Measurements from ENCODE around the gene LAMA2.

DNA sequence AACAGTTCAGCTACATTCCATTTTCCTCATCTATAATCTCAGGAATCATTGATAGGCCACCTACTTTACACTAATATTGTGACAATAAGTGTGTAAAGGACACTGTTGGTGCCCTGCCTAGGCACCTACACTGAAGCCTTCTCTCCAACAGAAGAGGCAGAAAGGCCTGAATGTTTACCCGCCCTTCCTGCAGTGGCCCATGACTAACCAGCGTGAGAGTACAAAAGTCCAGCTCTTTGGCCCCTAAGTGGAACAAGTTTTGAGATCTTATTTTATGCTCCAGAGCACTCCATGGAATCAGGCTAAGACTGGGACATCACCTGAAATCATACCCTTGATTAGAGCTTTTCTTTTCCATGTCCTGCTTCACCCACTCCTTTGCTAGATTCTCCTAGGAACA is 467.3 kb downstream of the LAMA2 start:
- TF ChIP-seq, protein P1, sequence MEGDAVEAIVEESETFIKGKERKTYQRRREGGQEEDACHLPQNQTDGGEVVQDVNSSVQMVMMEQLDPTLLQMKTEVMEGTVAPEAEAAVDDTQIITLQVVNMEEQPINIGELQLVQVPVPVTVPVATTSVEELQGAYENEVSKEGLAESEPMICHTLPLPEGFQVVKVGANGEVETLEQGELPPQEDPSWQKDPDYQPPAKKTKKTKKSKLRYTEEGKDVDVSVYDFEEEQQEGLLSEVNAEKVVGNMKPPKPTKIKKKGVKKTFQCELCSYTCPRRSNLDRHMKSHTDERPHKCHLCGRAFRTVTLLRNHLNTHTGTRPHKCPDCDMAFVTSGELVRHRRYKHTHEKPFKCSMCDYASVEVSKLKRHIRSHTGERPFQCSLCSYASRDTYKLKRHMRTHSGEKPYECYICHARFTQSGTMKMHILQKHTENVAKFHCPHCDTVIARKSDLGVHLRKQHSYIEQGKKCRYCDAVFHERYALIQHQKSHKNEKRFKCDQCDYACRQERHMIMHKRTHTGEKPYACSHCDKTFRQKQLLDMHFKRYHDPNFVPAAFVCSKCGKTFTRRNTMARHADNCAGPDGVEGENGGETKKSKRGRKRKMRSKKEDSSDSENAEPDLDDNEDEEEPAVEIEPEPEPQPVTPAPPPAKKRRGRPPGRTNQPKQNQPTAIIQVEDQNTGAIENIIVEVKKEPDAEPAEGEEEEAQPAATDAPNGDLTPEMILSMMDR (conservative IDR thresholded peaks at IDR 0.05; ENCODE audit: low read depth in 2 of 2) = no peak
- no peak for TF ChIP-seq EZH2 (IDR thresholded peaks at IDR 0.05; ENCODE audit: low read depth, unreplicated experiment)
- TF ChIP-seq, protein P2, sequence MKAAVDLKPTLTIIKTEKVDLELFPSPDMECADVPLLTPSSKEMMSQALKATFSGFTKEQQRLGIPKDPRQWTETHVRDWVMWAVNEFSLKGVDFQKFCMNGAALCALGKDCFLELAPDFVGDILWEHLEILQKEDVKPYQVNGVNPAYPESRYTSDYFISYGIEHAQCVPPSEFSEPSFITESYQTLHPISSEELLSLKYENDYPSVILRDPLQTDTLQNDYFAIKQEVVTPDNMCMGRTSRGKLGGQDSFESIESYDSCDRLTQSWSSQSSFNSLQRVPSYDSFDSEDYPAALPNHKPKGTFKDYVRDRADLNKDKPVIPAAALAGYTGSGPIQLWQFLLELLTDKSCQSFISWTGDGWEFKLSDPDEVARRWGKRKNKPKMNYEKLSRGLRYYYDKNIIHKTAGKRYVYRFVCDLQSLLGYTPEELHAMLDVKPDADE (IDR thresholded peaks at IDR 0.05) = no peak
- no peak for TF ChIP-seq POLR2AphosphoS5 (IDR thresholded peaks at IDR 0.05; ENCODE audit: low read depth)
- no peak for TF ChIP-seq CREB1 (CRISPR knock-in tag; IDR thresholded peaks at IDR 0.05; ENCODE audit: low read depth)
- TF ChIP-seq, protein P3, sequence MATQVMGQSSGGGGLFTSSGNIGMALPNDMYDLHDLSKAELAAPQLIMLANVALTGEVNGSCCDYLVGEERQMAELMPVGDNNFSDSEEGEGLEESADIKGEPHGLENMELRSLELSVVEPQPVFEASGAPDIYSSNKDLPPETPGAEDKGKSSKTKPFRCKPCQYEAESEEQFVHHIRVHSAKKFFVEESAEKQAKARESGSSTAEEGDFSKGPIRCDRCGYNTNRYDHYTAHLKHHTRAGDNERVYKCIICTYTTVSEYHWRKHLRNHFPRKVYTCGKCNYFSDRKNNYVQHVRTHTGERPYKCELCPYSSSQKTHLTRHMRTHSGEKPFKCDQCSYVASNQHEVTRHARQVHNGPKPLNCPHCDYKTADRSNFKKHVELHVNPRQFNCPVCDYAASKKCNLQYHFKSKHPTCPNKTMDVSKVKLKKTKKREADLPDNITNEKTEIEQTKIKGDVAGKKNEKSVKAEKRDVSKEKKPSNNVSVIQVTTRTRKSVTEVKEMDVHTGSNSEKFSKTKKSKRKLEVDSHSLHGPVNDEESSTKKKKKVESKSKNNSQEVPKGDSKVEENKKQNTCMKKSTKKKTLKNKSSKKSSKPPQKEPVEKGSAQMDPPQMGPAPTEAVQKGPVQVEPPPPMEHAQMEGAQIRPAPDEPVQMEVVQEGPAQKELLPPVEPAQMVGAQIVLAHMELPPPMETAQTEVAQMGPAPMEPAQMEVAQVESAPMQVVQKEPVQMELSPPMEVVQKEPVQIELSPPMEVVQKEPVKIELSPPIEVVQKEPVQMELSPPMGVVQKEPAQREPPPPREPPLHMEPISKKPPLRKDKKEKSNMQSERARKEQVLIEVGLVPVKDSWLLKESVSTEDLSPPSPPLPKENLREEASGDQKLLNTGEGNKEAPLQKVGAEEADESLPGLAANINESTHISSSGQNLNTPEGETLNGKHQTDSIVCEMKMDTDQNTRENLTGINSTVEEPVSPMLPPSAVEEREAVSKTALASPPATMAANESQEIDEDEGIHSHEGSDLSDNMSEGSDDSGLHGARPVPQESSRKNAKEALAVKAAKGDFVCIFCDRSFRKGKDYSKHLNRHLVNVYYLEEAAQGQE (IDR thresholded peaks at IDR 0.05; ENCODE audit: unreplicated experiment) = no peak
- TF ChIP-seq STAT1 (IDR thresholded peaks at IDR 0.05; ENCODE audit: unreplicated experiment) = no peak
- no peak for TF ChIP-seq EZH2phosphoT487 (IDR thresholded peaks at IDR 0.05; ENCODE audit: unreplicated experiment)
- no peak for TF ChIP-seq ZNF331 (CRISPR knock-in tag; IDR thresholded peaks at IDR 0.05; ENCODE audit: low read depth)
- no peak for TF ChIP-seq JUNB (IDR thresholded peaks at IDR 0.05; ENCODE audit: unreplicated experiment)
- no peak for TF ChIP-seq NANOG (IDR thresholded peaks at IDR 0.05; ENCODE audit: borderline replicate concordance)
- TF ChIP-seq ZNF114 (CRISPR knock-in tag; IDR thresholded peaks at IDR 0.05) = no peak
- TF ChIP-seq ZNF462 (CRISPR knock-in tag; IDR thresholded peaks at IDR 0.05) = no peak
